SK-N-SH treated with all-trans-retinoic acid at 6 μM for 48 hours (cell line): Measurements from ENCODE around the gene PDE6A.

Experiments used
- ATAC-seq: fragments of 200-7000 bp; cut with Tn5 transposase; 3 replicates; pipeline ENCODE4 v1.9.1; 2020; ENCODE audit warnings: mild to moderate bottlenecking, moderate library complexity
- ARNTL ChIP-seq: fragments of 450-650 bp; formaldehyde crosslinking; IDR thresholded peaks from 2 replicates; pipeline ENCODE4 v1.5.0; 2020; ENCODE audit warnings: low read depth, mild to moderate bottlenecking, moderate library complexity, borderline replicate concordance
- BACH2 ChIP-seq: fragments of 250-450 bp; sonication (Bioruptor Pico); IDR thresholded peaks from 2 replicates; pipeline ENCODE4 v1.9.0; 2021; ENCODE audit warnings: mild to moderate bottlenecking, borderline replicate concordance
- CREB5 ChIP-seq: fragments of 250-450 bp; sonication (Bioruptor Pico); IDR thresholded peaks from 2 replicates; pipeline ENCODE4 v1.5.1; 2020; ENCODE audit warnings: low read depth, mild to moderate bottlenecking, moderate library complexity
- CSDC2 ChIP-seq: fragments of 250-450 bp; sonication (Bioruptor Pico); IDR thresholded peaks from 2 replicates; pipeline ENCODE4 v1.5.0; 2020; ENCODE audit warnings: mild to moderate bottlenecking, moderate library complexity
- CSRNP3 ChIP-seq: fragments of 250-450 bp; sonication (Bioruptor Pico); IDR thresholded peaks from 2 replicates; pipeline ENCODE4 v1.5.1; 2021; ENCODE audit warnings: mild to moderate bottlenecking, moderate library complexity
- ESRRG ChIP-seq: fragments of 250-450 bp; sonication (Bioruptor Pico); IDR thresholded peaks from 2 replicates; pipeline ENCODE4 v1.6.1; 2021; ENCODE audit warnings: mild to moderate bottlenecking
- GLIS3 ChIP-seq: fragments of 250-450 bp; sonication (Bioruptor Pico); IDR thresholded peaks from 2 replicates; pipeline ENCODE4 v1.5.0; 2020; ENCODE audit warnings: mild to moderate bottlenecking, moderate library complexity
- ISL1 ChIP-seq: fragments of 250-450 bp; sonication (Bioruptor Pico); IDR thresholded peaks from 2 replicates; pipeline ENCODE4 v2.1.2; 2022; ENCODE audit warnings: mild to moderate bottlenecking, moderate library complexity
- OSR1 ChIP-seq: fragments of 250-450 bp; sonication (Bioruptor Pico); IDR thresholded peaks from 2 replicates; pipeline ENCODE4 v1.8.0; 2022; ENCODE audit warnings: moderate library complexity, mild to moderate bottlenecking, inconsistent platforms
- POU6F1 ChIP-seq: fragments of 250-450 bp; sonication (Bioruptor Pico); IDR thresholded peaks from 2 replicates; pipeline ENCODE4 v1.8.0; 2021; ENCODE audit warnings: low read depth, mild to moderate bottlenecking, moderate library complexity, borderline replicate concordance
- PPARA ChIP-seq: fragments of 250-450 bp; sonication (Bioruptor Pico); IDR thresholded peaks from 2 replicates; pipeline ENCODE4 v1.5.0; 2020; ENCODE audit warnings: mild to moderate bottlenecking, borderline replicate concordance
- RARB ChIP-seq: fragments of 250-450 bp; sonication (Bioruptor Pico); IDR thresholded peaks from 2 replicates; pipeline ENCODE4 v1.8.0; 2021; ENCODE audit warnings: mild to moderate bottlenecking, moderate library complexity
- TCF4 ChIP-seq: fragments of 250-450 bp; sonication (Bioruptor Pico); IDR thresholded peaks from 2 replicates; pipeline ENCODE4 v1.8.0; 2021; ENCODE audit warnings: mild to moderate bottlenecking, moderate library complexity, borderline replicate concordance
- TOX ChIP-seq: fragments of 250-450 bp; sonication (Bioruptor Pico); IDR thresholded peaks from 2 replicates; pipeline ENCODE4 v1.8.0; 2021; ENCODE audit warnings: mild to moderate bottlenecking, moderate library complexity, borderline replicate concordance
- TSHZ2 ChIP-seq: fragments of 250-450 bp; sonication (Bioruptor Pico); IDR thresholded peaks from 2 replicates; pipeline ENCODE4 v1.5.0; 2020; ENCODE audit warnings: mild to moderate bottlenecking, moderate library complexity
- ZFP30 ChIP-seq: fragments of 450-650 bp; formaldehyde crosslinking; IDR thresholded peaks from 2 replicates; pipeline ENCODE4 v1.5.0; 2022; ENCODE audit warnings: mild to moderate bottlenecking, moderate library complexity
- ZNF565 ChIP-seq: fragments of 450-650 bp; formaldehyde crosslinking; conservative IDR thresholded peaks from 2 replicates; pipeline ENCODE4 v1.5.0; 2020; ENCODE audit warnings: low read depth, mild to moderate bottlenecking, moderate library complexity
- ZNF70 ChIP-seq: fragments of 450-650 bp; formaldehyde crosslinking; IDR thresholded peaks from 2 replicates; pipeline ENCODE4 v1.5.0; 2020; ENCODE audit warnings: mild to moderate bottlenecking, moderate library complexity
- ZNF8 ChIP-seq: fragments of 450-650 bp; formaldehyde crosslinking; IDR thresholded peaks from 2 replicates; pipeline ENCODE4 v1.5.0; 2020; ENCODE audit warnings: mild to moderate bottlenecking, moderate library complexity

Gene PDE6A

GRCh38 chr5:149857499-149857898, 87.1 kb downstream of the PDE6A start:
- peak; percentile 81 for ATAC-seq
- TF ChIP-seq CREB5 (no peak), ZNF565 (CRISPR knock-in tag) (no peak), RARB (CRISPR knock-in tag) (no peak), GLIS3 (no peak), ARNTL (CRISPR knock-in tag) (no peak), CSRNP3 (CRISPR knock-in tag) (no peak)
- TF ChIP-seq, all 23 proteins: peak for 0

GRCh38 chr5:149855366-149855765, 89.2 kb downstream of the PDE6A start:
- TF ChIP-seq ZNF8 (CRISPR knock-in tag), result no peak
- no peak for TF ChIP-seq TSHZ2
- no peak for TF ChIP-seq CREB5
- TF ChIP-seq OSR1 (CRISPR knock-in tag), result no peak
- no peak for TF ChIP-seq POU6F1 (CRISPR knock-in tag)
- TF ChIP-seq ZNF565 (CRISPR knock-in tag), result no peak
- no peak for TF ChIP-seq CSDC2 (CRISPR knock-in tag)
- TF ChIP-seq BACH2 (CRISPR knock-in tag), result no peak
- no peak for ATAC-seq

GRCh38 chr5:149854866-149855265, 89.7 kb downstream of the PDE6A start:
- TF ChIP-seq CREB5, result no peak
- no peak for TF ChIP-seq ZFP30 (CRISPR knock-in tag)
- TF ChIP-seq ISL1 (CRISPR knock-in tag), result no peak
- TF ChIP-seq ZNF70, result no peak
- no peak for TF ChIP-seq TSHZ2
- no peak for TF ChIP-seq POU6F1 (CRISPR knock-in tag)
- TF ChIP-seq ZNF8 (CRISPR knock-in tag), result no peak
- TF ChIP-seq PPARA (CRISPR knock-in tag), result no peak
- no peak for TF ChIP-seq TOX (CRISPR knock-in tag)
- TF ChIP-seq RARB (CRISPR knock-in tag), result no peak
- no peak for TF ChIP-seq BACH2 (CRISPR knock-in tag)
- no peak for TF ChIP-seq TCF4 (CRISPR knock-in tag)
- no peak for TF ChIP-seq ESRRG (CRISPR knock-in tag)
- no peak for TF ChIP-seq OSR1 (CRISPR knock-in tag)
- TF ChIP-seq ZNF565 (CRISPR knock-in tag), result no peak
- no peak for ATAC-seq
